ENCODE data around the gene C11orf52.

The C11orf52 gene

GRCh38 chr11:111870886-111871692 lies 47.6 kb upstream of the C11orf52 start, which contains the start of gene ALG9 (continued):
- TF ChIP-seq PRDM4 (tag by site-specific recombination; IDR thresholded peaks at IDR 0.05) (no peak), PRDM1 (tag by site-specific recombination; IDR thresholded peaks at IDR 0.05) (no peak), IKZF3 (tag by site-specific recombination; IDR thresholded peaks at IDR 0.05) (no peak), ZNF214 (tag by site-specific recombination; IDR thresholded peaks at IDR 0.05; ENCODE audit: borderline replicate concordance) (no peak), PATZ1 (tag by site-specific recombination; IDR thresholded peaks at IDR 0.05) (peak; percentile 35; the same call in 1 of the 2 replicates), ZBTB26 (tag by site-specific recombination; optimal IDR thresholded peaks at IDR 0.05) (peak; percentile 69), CTCF (tag by site-specific recombination; IDR thresholded peaks at IDR 0.05) (peak; percentile 44; the same call in 1 of the 2 replicates), ZNF660 (tag by site-specific recombination; IDR thresholded peaks at IDR 0.05) (peak; percentile 51; the same call in 1 of the 2 replicates), ZNF610 (tag by site-specific recombination; IDR thresholded peaks at IDR 0.05; ENCODE audit: borderline replicate concordance) (peak; percentile 41), ZNF549 (tag by site-specific recombination; IDR thresholded peaks at IDR 0.05) (no peak), ZBTB48 (tag by site-specific recombination; IDR thresholded peaks at IDR 0.05) (peak; percentile 60), ZNF169 (tag by site-specific recombination; IDR thresholded peaks at IDR 0.05) (no peak), ZNF701 (tag by site-specific recombination; IDR thresholded peaks at IDR 0.05) (no peak), YY1 (tag by site-specific recombination; IDR thresholded peaks at IDR 0.05) (peak; percentile 69), ZNF2 (tag by site-specific recombination; IDR thresholded peaks at IDR 0.05) (no peak), ZNF121 (tag by site-specific recombination; IDR thresholded peaks at IDR 0.05) (no peak), ZNF76 (tag by site-specific recombination; IDR thresholded peaks at IDR 0.05; ENCODE audit: borderline replicate concordance, low read depth) (no peak), ZSCAN4 (tag by site-specific recombination; IDR thresholded peaks at IDR 0.05) (no peak), ZNF654 (tag by site-specific recombination; IDR thresholded peaks at IDR 0.05; ENCODE audit: low read depth) (no peak), ZNF416 (tag by site-specific recombination; IDR thresholded peaks at IDR 0.05) (no peak), ZNF292 (tag by site-specific recombination; IDR thresholded peaks at IDR 0.05; ENCODE audit: borderline replicate concordance, low read depth) (no peak), ZFP37 (tag by site-specific recombination; IDR thresholded peaks at IDR 0.05) (no peak), SP7 (tag by site-specific recombination; IDR thresholded peaks at IDR 0.05) (peak; percentile 53), TCF7L2 (IDR thresholded peaks at IDR 0.05; ENCODE audit: borderline replicate concordance, low read depth, low read length) (peak; percentile 79), SP3 (tag by site-specific recombination; IDR thresholded peaks at IDR 0.05) (peak; percentile 70), ZSCAN5A (tag by site-specific recombination; IDR thresholded peaks at IDR 0.05) (no peak), ZFP69B (tag by site-specific recombination; IDR thresholded peaks at IDR 0.05) (no peak), HOXC10 (CRISPR knock-in tag; IDR thresholded peaks at IDR 0.05) (peak; percentile 79; the same call in 1 of the 2 replicates), SP2 (tag by site-specific recombination; IDR thresholded peaks at IDR 0.05) (peak; percentile 73), ZNF19 (tag by site-specific recombination; IDR thresholded peaks at IDR 0.05; ENCODE audit: low read depth) (no peak), GLIS2 (tag by site-specific recombination; IDR thresholded peaks at IDR 0.05) (peak; percentile 79)

All from HEK293 (cell line).